Measurements from ENCODE around the gene ADGRV1.
"Not testable (repeated sequence)": the region's sequence is repeated elsewhere in the genome, so short reads cannot be mapped to it uniquely, and the experiment has no call there.

- not testable (repeated sequence) for TF ChIP-seq EZH2 (IDR thresholded peaks at IDR 0.05; ENCODE audit: borderline replicate concordance, low read depth, low read length, severe bottlenecking); CTCF (IDR thresholded peaks at IDR 0.05; ENCODE audit: borderline replicate concordance, extremely low read depth, low read length, poor library complexity, severe bottlenecking)
Observed at GRCh38 chr5:90796919-90797318, 238.3 kb downstream of the ADGRV1 start.

All from DND-41 (cell line).